Hematopoietic multipotent progenitor cell treated with erythropoietin and hydrocortisone succinate and interleukin-3 and kit ligand, for 17 days (in vitro differentiated cells): ENCODE data around the gene DENND2A.

Source experiments
- DNase-seq: peaks from one replicate; pipeline ENCODE4 v3.0.0-alpha.2; 2015; ENCODE audit warnings: low spot score

The DENND2A gene

GRCh38 chr7:140619176-140619575 is 21.4 kb downstream of the DENND2A start:
- DNase-seq = no peak

GRCh38 chr7:140618306-140618705 is 22.3 kb downstream of the DENND2A start:
- DNase-seq = no peak

GRCh38 chr7:140617081-140617480 is 23.5 kb downstream of the DENND2A start:
- DNase-seq = no peak

- DNase-seq = no peak
These were observed 24.3 kb downstream of the DENND2A start for GRCh38 chr7:140616328-140616727.

GRCh38 chr7:140611641-140612040 is 29.0 kb downstream of the DENND2A start:
- no peak for DNase-seq

- no peak for DNase-seq
These were observed 30.1 kb downstream of the DENND2A start for GRCh38 chr7:140610204-140611165.

GRCh38 chr7:140609646-140610045 is 31.0 kb downstream of the DENND2A start:
- no peak for DNase-seq

- DNase-seq = no peak
These were observed 33.1 kb downstream of the DENND2A start for GRCh38 chr7:140607441-140607989.

- DNase-seq = no peak
These were observed 35.3 kb downstream of the DENND2A start for GRCh38 chr7:140605337-140605736.

- DNase-seq = no peak
These were observed 35.9 kb downstream of the DENND2A start for GRCh38 chr7:140604760-140605159.

- no peak for DNase-seq
These were observed 36.5 kb downstream of the DENND2A start for GRCh38 chr7:140604076-140604475.

GRCh38 chr7:140601566-140602174 is 38.9 kb downstream of the DENND2A start:
- DNase-seq = no peak

- DNase-seq = no peak
These were observed 40.3 kb downstream of the DENND2A start for GRCh38 chr7:140600341-140600740.

- no peak for DNase-seq
These were observed 43.1 kb downstream of the DENND2A start for GRCh38 chr7:140597428-140597949.

GRCh38 chr7:140596519-140597427 is 43.8 kb downstream of the DENND2A start:
- no peak for DNase-seq

- no peak for DNase-seq
These were observed 45.0 kb downstream of the DENND2A start for GRCh38 chr7:140595468-140596092.

GRCh38 chr7:140594131-140594691 is 46.4 kb downstream of the DENND2A start:
- no peak for DNase-seq

- DNase-seq = no peak
These were observed 47.0 kb downstream of the DENND2A start for GRCh38 chr7:140593672-140593982.

GRCh38 chr7:140592964-140593671 is 47.5 kb downstream of the DENND2A start:
- DNase-seq = no peak

GRCh38 chr7:140591180-140591902 is 49.3 kb downstream of the DENND2A start:
- no peak for DNase-seq
